Activated CD8-positive, alpha-beta memory T cell treated with anti-CD3 and anti-CD28 coated beads for 48 hours (primary cell): Measurements from ENCODE around the gene ABCC9.

ENCODE experiments used
- DNase-seq, 3 experiments: peaks; one replicate each; pipeline ENCODE4 v3.0.0-alpha.2; 2020; ENCODE audit warnings: low read depth in 2 of 3, low spot score in 2 of 3

ABCC9 gene

DNA sequence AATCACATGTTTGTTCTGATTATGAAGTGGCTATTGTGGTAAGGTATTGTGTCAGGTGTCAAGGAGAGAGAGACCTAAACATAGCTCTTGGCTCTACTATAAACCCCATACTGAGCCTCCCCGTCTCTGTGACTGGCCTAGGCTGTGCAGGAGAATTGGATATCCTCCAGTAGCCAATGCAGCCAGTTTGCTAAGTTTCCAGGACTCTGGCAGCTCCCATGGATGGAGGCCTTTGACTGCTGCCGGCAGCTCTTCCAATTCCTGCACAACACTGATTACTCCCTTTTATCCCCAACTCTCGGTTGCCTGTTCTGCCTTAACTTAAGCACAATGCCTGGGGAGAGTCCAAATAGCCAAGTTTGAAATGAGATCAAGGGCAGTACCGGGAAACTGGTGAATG lies 59.3 kb downstream of the ABCC9 start:
- no peak for DNase-seq

DNA sequence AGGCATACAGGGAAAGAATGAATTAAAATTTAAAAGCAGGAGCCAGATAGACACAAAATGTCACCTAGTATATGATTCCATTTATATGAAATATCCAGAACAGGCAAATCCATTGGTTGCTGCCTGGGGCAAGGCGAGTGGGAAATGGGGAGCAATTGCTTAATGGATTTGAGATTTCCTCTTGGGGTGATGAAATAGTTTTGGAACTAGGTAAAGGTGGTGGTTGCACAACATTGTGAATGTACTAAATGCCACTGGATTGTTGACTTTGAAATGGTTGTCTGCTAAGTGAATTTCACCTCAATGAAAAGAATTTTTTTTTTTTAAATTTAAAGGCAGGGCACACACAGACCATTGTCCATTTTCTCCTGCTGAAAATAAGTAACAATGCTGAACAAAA lies 61.9 kb downstream of the ABCC9 start:
- DNase-seq, result no peak

DNA sequence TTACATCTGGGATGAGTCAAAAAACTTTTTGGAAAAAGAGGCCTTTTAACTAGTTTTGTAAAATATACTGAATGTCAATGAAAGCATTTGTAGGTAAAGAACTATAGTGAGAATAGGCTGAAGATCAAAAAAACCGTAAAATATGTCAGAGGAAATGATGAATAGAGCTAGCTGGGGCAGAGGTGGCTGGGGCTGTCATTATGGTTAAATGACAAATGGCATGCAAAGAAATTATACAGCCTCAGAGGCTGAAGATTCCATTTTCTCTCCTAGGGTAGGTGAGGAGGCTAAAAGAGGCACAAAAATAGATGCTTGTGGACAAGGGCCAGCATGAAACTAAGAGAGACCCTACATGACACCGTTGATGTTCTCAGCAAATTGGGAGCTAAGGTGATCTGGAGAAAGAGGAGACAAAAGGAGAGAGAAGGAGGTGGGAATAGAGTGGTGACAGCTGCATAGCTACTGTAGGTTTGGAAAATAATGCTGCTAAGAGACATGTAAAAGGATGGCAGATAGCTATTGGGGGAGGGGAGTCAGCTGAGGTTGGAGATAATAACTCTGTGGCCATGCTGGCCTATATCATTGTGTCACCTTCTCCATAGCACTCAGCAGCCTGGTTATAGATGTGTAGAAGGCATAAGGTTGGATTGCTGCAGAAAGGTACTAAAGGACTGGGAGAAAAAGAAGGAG lies 63.8 kb downstream of the ABCC9 start:
- no peak for DNase-seq

DNA sequence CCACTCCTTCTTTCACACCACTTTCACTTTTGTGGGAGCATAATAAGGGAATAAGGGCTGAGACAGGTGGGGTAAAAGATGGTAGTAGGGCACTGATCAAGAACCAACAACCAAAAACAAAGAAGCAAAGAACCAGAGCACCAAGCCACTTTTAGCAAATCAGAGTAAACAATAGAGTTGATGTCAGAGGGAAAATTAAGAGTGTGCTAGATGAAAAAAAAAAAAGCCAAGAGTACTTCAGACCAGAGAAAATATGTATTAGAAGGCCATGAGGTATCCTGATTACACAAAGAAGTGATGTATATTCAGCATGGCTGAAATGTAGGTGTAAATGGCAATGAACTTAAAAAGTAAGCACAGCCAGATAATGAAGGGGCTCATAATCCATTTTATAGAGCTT lies 75.4 kb downstream of the ABCC9 start:
- DNase-seq, result no peak

DNA sequence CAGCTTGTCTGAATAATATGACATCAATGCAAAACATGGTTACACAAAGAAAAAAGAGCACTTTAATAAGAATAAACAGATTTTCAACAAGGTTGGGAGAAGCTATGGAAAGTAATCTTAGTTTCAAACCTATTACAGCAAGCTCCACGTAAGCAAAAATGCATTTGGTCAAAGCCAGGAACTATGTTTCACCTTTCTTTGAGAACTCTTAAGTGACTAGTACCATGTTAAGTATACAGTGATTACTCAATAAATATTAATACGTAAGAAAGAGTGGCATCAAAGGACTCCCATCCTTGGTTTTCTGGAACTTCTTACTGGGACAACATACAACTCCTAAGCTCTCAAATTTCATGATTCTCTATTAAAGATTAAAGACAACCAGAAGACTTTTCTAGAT lies 80.7 kb downstream of the ABCC9 start:
- DNase-seq, result no peak

DNA sequence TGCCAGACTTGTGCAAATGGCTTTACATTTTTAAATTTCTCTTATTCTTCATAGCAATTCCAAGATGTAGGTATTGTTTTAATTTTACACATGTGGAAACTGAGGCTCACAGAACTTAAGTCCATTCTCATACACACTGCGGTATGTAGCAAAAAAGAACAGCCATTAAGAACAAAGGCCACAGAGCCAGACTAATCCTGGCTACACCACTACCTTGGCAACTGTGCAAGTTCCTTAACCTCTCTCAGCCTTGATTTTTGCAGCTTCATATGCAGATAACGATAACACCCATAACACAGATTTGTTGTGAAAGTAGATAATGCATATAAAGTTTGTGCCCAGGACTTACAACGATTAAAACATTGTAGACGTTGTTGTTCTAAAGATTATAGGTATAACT lies 81.1 kb downstream of the ABCC9 start:
- no peak for DNase-seq

DNA sequence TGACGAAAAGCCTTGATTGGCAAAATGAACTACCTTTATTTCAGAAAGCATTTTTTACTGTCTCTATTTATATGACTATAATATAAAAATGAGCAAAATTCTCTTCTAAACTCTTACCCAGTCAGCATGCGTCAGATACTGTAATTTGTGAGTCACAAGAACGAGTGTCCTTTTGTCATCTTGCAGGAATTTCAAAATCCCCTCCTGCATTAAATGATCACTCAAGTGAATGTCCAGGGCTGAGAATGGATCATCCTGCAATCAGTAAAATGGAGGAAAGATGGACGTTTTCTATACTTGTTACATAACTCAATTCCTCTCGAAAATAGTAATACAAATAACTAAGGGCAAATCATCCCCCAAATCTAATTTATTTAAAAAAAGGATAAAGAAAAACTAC lies 89.0 kb downstream of the ABCC9 start:
- no peak for DNase-seq

DNA sequence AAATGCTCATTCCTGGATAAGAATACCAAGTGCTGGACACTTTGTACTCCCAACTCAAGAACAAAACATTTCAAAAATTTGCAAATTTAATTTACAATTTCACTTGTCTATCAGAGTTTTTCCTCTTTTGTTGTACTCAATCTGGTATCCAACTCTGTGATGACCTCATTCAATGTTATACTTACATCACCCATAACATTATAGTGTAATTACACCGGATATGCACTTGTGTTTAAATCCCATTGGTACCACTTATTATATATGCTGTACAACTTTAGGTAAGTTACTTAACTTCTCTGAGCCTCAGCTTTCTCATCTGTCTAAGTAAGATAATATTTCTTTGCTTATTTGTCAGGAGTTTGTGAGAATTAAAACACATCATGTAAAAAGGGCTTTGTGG lies 90.1 kb downstream of the ABCC9 start:
- no peak for DNase-seq

DNA sequence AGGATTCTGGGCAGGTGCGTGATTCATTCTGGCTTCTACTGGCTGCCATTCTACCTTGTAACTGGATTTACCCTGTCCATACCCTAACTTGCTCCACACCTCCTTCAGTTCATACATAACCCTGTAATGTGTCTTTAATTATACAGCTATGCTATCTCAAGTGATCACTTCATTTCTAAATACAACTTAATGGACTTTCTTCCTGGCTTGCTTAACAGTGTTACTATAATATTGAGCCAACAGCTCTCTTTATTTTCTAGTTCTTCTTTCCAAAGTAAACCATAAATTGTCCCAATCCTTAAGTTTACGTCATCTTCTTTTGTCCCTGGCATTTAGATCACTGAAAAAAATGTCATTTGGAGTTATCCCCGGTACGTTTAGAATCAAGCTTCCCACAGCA lies 90.8 kb downstream of the ABCC9 start:
- DNase-seq, result no peak

DNA sequence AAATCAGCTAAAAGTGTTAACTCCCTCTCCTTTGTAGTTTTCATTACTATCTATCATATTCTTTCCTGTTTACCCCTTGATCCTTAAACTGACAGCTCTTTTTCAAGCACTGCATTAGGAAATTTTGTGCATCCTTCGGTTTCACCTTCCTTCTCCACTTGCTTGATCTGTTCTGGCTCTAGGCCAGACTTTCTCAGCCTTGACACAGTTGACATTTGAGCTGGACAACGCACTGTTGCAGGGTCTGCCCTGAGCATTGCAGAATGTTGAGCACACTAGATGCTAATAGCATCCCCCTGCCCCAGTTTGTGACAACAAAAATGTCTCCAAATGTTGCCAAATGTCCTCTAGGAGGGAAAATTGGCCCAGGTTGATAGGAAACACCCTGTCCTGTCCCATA lies 91.3 kb downstream of the ABCC9 start:
- DNase-seq, result no peak

DNA sequence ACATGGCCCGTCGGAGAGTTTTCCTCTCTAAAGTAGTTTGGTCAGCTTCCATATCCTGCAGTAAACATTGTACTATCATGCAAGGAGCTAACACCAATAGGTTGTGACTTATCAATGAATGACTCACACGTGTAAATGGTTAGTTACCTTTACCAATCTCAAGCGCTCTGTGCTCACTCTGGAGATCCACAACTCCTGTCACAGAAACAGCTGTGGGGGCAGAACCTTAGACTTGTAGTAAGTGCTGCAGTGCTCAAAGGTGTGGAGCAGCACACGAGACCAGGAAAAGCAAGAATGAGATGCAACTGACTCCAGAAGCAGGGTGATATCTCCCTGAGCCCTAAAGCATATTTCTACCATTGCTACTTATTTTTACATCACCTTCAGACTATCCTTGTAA lies 93.0 kb downstream of the ABCC9 start:
- no peak for DNase-seq

DNA sequence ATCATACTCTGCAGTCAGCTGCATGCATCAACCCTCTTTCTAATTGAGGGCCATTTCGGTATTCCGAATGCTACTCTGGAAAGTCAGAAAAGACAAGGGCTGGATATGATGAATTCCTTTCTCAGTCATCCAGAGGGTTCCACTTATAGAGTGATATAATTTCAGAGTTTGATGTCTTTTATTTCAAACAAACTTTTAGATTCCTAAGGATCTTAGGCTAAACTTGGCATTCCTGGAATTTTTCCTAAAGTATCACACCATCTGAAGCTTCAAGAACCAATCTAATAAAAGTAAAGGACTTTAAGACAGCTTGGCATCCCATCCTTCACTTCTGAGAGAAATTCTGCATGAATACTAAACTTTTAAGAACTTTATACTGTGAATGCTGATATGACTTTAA lies 97.4 kb downstream of the ABCC9 start:
- no peak for DNase-seq

DNA sequence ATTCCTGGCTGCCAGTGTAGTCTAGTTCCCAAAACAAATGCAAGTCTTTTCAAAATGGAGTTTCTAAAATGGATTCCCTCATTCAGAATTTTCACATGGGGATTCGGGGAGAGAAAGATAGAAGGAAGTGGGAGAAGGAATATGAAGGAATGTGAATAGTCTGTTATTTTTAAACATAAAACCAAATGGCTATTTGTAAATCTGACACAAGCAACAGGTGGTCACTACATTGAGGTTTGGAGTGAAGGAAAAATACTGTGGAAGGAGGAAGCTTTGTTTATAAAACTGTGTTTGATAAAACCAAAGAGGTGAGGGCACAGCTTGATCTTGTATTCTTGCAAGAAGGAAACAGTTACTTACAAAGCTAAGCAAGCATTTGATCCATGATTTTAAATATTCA lies 101.5 kb downstream of the ABCC9 start:
- DNase-seq, result no peak

DNA sequence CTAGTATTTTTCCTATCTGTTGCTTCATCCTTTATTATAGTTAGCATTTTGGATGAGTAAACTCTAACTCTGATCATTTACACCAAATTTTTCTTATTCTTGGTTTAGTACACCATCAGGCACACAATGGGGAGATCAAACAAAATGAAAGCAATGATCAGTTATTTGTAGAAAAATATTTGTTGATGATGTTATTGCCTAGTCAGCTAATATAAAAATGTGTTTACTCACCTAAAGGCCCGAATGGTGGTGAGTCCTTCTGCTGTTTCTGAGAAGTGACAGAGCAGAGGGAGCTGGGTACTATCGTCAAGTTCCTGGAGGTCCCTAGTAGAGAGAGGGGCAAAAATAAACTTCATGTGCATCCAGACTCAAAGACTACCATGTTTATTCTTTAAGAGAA lies 103.4 kb downstream of the ABCC9 start:
- DNase-seq, result no peak

DNA sequence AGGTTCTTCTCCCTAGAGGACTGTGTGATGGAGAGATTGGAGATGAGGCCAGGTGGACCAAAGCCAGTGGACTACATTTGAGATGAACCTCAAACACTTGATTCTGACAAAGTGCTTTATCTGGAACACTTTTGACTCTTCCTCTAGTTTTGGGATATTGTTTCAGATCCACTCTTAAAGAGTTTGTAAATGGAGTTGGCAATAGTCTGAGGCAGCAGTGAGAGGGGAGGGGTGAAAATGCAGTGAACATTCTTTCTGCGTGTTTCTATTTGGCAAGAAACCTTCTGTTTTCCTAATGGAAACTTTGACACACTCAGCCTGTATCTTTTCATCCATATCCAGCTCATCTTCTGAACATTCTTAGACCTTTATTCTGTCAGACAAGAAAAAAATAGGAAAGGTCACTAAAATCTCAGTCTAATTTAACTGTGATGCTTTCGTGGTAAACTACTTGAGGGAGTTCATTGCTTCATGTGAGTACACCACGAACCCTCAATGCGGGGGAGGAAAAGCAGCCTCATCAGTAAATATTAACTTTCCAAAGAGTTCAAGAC lies 109.4 kb downstream of the ABCC9 start:
- no peak for DNase-seq

DNA sequence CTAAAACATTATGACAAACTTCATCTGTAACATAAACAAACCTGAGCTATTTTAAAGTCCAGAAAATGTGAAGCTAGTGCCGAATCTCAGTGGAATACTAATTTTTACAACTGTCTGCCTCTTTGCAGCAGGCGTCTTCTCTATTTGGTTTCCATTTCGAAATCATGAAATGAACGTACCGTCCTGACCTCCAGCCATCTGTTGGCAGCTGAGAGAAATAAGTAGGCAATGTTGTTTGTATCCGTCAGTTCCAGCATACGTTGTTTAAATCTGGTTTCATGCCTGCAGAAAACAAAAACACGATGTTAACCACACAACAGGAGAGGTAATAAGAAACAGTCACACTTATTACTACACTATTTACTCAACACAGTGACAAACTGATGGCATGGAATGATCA lies 112.4 kb downstream of the ABCC9 start:
- DNase-seq, result no peak

DNA sequence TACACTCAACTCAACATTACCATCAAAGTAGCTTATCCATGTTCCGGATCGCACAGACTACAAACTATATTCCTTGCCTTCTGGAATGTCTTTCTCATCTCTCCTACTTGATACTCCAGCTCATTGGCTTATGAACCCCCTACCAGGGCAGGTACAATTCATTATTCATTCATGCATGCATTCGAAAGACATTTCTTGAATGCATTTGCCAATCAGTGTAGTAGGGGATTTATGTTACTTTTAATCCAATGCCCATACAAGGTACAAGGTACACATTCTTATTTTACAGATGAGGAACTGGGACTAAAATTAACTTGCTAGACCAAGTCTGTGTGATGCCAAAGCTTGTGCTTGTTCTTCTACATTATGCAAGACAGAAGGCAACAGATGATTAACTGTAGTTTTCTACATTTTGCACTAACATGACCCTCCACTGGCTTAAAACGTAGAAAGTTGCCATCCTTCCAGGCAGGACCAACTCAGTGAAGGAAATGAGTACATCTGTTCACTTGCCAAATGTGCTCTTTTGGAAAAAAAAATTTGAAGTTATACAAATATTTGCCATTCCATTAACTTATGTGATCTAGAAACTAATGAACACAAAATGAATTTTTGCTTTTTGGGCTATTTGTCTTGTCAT lies 113.0 kb downstream of the ABCC9 start:
- no peak for DNase-seq

DNA sequence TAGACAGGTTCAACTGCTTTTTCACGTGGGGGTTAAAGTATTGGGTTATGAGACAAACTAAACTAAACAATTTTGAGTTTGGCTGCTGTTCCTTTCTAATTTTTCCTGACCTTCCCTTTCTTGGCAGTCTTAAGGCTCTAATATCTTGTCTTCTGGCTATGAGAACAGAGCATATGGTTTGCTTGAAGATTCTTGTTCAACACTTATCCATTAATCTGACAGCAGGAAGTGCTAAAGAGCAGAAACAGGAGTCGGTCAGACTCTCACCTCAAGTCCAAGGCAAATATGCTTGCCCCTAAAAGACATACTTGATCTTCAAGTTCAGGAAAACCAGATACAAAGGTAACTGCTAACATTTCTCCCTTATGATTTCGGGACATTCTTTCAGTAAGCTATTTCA lies 114.1 kb downstream of the ABCC9 start:
- no peak for DNase-seq

DNA sequence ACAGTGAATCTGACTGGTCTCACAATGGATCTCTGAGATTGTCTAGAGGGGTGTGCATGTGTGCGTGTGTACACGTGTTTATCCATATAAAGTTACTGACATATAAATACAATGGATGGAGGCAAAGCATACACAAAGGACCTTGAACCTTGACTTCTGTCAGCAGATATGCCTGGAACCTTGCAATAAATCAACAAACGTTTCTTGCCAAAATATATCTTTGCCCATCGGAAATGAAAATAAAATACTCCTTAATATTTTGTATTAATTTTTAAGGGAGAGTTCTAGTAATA lies 114.7 kb downstream of the ABCC9 start:
- no peak for DNase-seq

DNA sequence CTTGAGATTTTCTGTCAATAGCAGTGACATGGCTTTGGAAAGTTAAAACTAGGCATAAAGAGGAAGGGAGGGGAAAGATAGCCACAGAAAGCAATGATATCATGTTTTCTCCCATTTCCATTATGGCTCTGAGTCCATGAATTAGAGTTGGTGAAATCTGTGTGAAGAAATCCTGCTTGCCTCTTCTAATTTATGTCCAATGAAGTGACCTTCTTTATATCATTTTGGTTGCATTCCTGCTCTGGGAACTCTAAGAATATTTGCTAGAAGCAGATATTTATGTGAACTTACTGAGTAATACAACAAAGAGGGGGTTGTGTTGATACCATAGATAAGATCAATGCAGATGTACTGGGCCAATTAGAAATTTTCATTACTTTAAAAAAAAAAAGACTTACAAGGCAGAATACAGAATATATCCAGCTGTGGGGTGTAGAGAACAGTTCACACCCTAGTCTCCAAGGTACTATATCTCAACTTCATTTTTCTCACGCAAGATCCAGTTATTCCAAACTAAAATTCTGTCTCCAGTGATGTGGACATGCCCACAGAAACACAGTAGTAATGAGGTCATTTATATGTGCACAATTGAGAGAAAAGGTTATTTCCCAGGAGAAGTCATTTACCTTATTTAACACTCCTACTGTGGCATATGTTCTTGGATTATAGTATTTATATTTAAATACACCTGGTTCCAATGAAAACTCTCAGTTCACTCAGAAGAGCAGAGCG lies 115.2 kb downstream of the ABCC9 start:
- DNase-seq, result no peak

DNA sequence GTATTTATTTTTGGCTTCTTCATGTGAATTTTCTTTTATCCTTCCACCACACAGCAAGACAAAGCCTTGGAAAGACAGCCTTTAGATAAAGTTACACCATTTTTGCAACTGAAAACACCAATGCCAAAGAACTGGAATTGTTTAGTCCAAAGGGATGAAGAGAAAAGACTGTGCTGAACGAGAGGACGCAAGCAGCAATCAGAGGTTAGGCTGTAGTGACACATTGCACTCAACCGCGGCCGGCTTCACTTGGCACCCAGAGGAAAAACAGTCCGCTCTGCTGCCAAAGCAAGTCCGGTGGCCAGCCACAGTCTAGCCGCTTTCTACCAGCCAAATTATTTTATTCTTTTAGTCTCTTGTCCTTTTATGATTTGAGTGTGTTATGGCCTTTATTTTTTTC lies 117.6 kb downstream of the ABCC9 start:
- DNase-seq, result no peak

DNA sequence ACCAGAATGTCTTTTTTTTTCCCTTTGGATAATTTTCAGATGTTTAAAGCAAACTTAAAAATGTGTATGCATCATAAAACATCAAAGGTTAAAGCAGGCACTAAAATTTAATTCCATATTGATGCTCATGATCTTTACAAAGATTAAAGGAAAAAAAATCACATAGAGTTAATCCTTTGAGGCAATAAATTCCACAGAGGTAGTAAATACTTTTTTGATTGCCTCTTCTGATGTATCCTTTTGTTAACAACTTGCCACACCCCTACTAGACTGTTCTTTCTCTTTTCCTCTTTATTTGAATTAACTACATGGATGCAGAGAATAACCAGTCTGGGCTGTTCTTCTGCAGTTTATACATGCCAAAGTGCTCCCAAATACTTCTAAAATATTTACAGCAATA lies 121.5 kb downstream of the ABCC9 start:
- no peak for DNase-seq

DNA sequence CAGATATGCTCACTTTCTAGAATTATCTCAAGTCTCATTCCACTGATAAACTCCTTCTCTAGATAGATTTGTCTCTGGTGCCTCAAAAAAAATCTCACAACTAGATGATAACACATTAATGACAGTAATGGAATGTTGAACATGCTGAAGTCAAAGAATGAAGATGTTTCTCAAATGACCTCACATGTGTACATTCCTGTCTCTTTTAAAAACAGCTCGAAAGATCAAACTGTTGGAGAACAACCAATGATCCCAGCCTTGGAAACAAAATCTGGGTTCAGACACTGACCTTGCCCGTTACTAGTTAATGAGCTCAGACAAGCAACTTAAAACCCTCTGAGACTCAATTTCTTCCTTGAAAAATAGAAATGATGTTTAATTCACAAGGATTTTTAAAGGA lies 122.0 kb downstream of the ABCC9 start:
- DNase-seq, result no peak
